ENCODE data around the gene DPP7.

- TF ChIP-seq POLR2AphosphoS5 (IDR thresholded peaks at IDR 0.05) (no peak), POLR2A (IDR thresholded peaks at IDR 0.05) (no peak), EP300 (IDR thresholded peaks at IDR 0.05) (no peak)
- TF ChIP-seq, protein P1, sequence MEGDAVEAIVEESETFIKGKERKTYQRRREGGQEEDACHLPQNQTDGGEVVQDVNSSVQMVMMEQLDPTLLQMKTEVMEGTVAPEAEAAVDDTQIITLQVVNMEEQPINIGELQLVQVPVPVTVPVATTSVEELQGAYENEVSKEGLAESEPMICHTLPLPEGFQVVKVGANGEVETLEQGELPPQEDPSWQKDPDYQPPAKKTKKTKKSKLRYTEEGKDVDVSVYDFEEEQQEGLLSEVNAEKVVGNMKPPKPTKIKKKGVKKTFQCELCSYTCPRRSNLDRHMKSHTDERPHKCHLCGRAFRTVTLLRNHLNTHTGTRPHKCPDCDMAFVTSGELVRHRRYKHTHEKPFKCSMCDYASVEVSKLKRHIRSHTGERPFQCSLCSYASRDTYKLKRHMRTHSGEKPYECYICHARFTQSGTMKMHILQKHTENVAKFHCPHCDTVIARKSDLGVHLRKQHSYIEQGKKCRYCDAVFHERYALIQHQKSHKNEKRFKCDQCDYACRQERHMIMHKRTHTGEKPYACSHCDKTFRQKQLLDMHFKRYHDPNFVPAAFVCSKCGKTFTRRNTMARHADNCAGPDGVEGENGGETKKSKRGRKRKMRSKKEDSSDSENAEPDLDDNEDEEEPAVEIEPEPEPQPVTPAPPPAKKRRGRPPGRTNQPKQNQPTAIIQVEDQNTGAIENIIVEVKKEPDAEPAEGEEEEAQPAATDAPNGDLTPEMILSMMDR (IDR thresholded peaks at IDR 0.05), result no peak
Observed at GRCh38 chr9:137126786-137127185, 12.3 kb upstream of the DPP7 start.

Measured in suprapubic skin (tissue), 4 donors.